G401.6 (cell line): ENCODE results near the gene TRIM17.
"Not testable (repeated sequence)": the region's sequence is repeated elsewhere in the genome, so short reads cannot be mapped to it uniquely, and the experiment has no call there.

Source experiments
- FAIRE-seq: peaks from 2 replicates; lab custom pipeline; 2012; peaks lifted over from hg19 to GRCh38; lab: Jason Lieb, UNC

TRIM17 gene

GRCh38 chr1:228448372-228448771, 31.7 kb upstream of the TRIM17 start:
- FAIRE-seq: no peak

- FAIRE-seq: no peak
Observed at GRCh38 chr1:228446852-228447251, 30.2 kb upstream of the TRIM17 start.

GRCh38 chr1:228445843-228446650, 29.4 kb upstream of the TRIM17 start:
- no peak for FAIRE-seq

GRCh38 chr1:228445490-228445842, 28.8 kb upstream of the TRIM17 start:
- FAIRE-seq: no peak

- no peak for FAIRE-seq
Observed at GRCh38 chr1:228443395-228443794, 26.7 kb upstream of the TRIM17 start.

GRCh38 chr1:228440761-228441500, 24.3 kb upstream of the TRIM17 start:
- FAIRE-seq: no peak

- FAIRE-seq: no peak
Observed at GRCh38 chr1:228438266-228438665, 21.6 kb upstream of the TRIM17 start.

- FAIRE-seq: no peak
Observed at GRCh38 chr1:228437424-228437962, 20.8 kb upstream of the TRIM17 start.

- no peak for FAIRE-seq
Observed at GRCh38 chr1:228434689-228435088, 18.0 kb upstream of the TRIM17 start.

- not testable (repeated sequence) for FAIRE-seq
Observed at GRCh38 chr1:228433337-228434053, 16.8 kb upstream of the TRIM17 start.

- FAIRE-seq: no peak
Observed at GRCh38 chr1:228430243-228430642, 13.6 kb upstream of the TRIM17 start.

- FAIRE-seq: no peak
Observed at GRCh38 chr1:228429698-228430097, 13.0 kb upstream of the TRIM17 start.

GRCh38 chr1:228429007-228429406, 12.3 kb upstream of the TRIM17 start:
- FAIRE-seq: no peak

GRCh38 chr1:228428412-228428811, 11.8 kb upstream of the TRIM17 start:
- FAIRE-seq: no peak

- FAIRE-seq: no peak
Observed at GRCh38 chr1:228426518-228427175, 10.0 kb upstream of the TRIM17 start.

GRCh38 chr1:228424685-228425660, 8.3 kb upstream of the TRIM17 start:
- no peak for FAIRE-seq

- FAIRE-seq: no peak
Observed at GRCh38 chr1:228423404-228424053, 6.9 kb upstream of the TRIM17 start.

- no peak for FAIRE-seq
Observed at GRCh38 chr1:228420968-228421826, 4.5 kb upstream of the TRIM17 start.

- FAIRE-seq: no peak
Observed at GRCh38 chr1:228417483-228418203, 982 bp upstream of the TRIM17 start.
